COR-L47 (cell line): ENCODE measurements around the gene MYBPC3.
A peak's percentile ranks its signal among the peaks of the same experiment; 100 is the strongest.

Experiments
- DNase-seq: peaks from one replicate; lab custom pipeline; 2025; lab: John Stamatoyannopoulos, UW

MYBPC3 gene

GRCh38 chr11:47384498-47384897 lies 32.0 kb upstream of the MYBPC3 start:
- DNase-seq, result no peak

- DNase-seq, result no peak
These were observed 30.6 kb upstream of the MYBPC3 start for GRCh38 chr11:47383071-47383470.

GRCh38 chr11:47380078-47380477 lies 27.6 kb upstream of the MYBPC3 start:
- DNase-seq, result no peak

- no peak for DNase-seq
These were observed 26.8 kb upstream of the MYBPC3 start for GRCh38 chr11:47379317-47379716.

DNA sequence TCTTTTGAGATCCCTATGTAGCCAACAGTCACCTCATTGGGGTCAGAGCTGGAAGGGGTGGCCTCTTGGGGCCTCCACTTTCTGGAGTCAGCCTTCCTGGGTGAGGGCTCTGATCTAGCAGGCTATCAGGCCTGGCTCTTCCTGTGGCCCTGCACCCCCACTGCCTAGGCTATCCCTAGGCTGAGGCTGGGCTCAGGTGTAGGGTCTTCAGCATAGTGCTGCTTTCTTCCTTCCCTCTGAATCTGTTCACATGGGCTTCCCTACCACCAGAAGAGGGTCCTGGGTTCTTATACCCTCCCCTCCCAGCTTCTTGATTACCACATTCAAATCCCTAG lies 26.3 kb upstream of the MYBPC3 start:
- no peak for DNase-seq

DNA sequence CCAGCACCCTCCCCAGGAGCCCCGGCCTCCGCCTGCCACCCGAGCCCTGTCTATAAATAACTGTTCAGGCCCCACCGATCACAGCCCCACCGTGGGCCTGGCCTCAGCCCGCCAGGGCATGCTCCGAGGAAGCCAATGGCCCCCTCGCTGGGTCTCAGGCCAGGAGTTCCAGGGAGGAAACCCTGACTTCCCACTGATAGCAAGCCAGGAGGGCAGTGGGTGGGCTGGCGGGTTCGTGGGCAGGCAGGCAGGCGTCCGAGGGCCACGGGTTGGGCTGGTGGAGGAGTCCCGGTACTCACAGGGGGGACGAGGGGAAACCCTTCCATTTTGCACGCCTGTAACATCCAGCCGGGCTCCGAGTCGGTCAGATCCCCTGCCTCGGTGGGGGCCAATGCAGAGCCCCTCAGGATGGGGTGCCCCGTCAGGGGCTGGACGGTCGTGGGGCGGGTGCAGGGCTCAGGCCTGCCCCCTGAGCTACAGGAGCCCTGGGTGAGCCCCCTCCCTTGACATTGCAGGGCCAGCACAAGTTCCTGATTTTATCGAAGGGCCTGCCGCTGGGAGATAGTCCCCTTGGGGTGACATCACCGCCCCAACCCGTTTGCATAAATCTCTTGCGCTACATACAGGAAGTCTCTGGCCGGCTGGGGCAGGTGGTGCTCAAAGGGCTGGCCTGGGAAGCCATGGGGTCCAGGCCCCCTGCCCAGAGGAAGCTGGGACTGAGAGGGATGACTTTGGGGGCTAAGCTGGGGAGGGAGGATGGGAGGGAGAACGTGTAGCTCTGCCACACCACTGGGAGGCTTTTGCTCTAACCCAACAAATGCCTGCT lies 25.7 kb upstream of the MYBPC3 start, which contains the start of gene SPI1:
Gene SPI1 (minus strand): TSS at position 538 of the 826 bp plus-strand sequence. CDS start 194 bp downstream, at position 344.
- no peak for DNase-seq

- no peak for DNase-seq
These were observed 25.1 kb upstream of the MYBPC3 start for GRCh38 chr11:47377571-47378009.

GRCh38 chr11:47376525-47377371 lies 24.2 kb upstream of the MYBPC3 start:
- no peak for DNase-seq

GRCh38 chr11:47376107-47376524 lies 23.6 kb upstream of the MYBPC3 start:
- DNase-seq, result no peak

DNA sequence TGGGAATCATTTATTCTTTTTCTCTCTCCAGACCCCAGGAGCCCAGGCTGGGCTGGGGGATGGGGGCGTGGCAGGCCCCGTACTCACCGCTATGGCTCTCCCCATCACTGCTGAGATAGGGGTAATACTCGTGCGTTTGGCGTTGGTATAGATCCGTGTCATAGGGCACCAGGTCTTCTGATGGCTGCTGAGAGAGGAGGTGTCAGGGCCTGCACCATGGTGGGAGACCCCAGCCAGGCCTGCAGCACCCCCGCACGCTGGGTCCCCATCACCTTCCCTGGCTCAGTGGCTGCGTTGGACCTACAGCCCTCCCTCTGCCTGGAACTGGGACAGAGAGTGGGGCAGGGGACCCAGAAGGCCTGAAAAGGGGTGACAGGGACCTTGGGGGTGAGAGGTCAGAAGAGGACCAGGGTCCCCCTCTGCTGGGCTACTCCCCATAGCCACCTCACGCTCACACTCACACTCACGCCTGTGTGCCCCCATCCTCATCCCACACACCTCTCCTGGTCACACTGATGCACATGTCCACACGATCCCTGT lies 23.1 kb upstream of the MYBPC3 start:
- no peak for DNase-seq

DNA sequence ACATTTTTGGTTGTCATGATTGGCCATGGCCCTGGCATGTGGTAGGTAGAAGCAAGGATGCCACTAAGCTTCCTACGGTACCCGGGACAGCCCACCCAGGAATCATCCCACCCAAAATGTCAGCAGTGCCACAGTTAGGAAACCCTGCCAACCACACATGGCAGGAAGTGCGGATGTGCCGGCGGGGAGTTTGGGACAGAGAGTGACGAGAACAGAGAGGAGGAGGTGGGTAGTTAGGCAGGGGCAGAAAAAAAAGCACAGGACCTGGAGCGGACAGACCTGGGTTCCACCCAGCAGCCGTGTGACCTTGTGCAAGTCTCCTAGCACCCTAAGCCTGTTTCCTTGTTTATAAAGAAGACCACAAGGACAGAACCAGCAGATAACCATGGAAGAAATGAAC lies 22.5 kb upstream of the MYBPC3 start:
- no peak for DNase-seq

- no peak for DNase-seq
These were observed 22.2 kb upstream of the MYBPC3 start for GRCh38 chr11:47374720-47375019.

DNA sequence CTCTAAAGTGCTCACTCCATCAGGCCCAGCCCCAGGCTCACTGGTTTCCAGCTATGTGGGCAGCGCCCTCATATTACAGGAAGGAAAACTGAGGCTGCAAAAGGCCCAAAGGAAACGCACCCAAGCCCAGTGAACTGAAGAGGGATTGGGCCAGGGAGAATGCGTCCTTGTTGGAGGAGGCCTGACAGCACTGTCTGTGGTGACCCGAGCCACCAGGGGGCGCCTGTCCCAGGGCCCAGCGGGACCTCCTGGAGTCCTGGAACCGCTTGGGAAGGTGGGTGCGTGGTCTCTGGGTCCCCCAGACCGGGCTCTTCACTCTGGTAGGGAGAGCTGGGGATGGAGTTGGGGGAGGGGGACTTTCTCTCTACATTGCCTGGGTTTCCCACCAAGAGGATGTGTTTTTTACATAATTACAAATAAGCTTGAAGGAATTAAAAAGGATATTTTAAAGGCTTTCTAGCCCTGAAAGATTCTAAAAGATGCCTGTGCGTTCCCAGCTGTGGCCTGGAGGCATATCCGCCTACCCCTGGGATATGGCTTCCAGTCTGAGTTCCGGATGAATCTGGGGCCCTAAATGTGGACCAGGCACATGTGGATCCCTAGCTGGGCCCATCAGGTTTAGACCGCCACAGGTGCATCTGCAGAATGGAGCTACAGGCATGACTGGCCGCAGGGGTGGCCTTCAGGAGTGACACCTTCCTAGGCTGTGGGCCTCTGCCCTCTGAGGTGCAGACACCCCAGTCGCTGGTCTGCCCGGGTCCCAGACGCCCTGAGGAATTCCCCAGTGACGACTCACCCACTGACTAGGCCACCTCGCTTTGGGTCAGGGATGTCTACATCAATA lies 21.6 kb upstream of the MYBPC3 start:
- peak; percentile 57 for DNase-seq

GRCh38 chr11:47372422-47372821 lies 19.9 kb upstream of the MYBPC3 start:
- DNase-seq, result no peak

DNA sequence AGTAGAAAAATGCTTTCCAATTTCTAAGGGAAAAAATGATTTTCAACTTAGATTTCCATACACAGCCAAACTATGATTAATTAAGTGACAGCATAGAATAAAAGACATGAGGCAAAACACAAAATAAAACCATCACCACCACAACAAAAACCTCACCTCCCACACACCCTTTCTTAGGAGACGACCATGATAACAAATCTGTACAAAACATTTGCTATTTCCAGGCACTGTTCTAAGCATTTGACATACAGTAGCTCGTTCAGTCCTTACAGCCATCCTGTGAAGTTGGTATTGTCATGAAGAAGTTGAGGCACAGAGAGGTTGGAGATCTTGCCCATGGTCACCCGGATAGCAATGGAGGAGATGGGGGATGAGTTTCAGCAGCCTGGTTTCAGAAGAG lies 17.2 kb upstream of the MYBPC3 start:
- no peak for DNase-seq

DNA sequence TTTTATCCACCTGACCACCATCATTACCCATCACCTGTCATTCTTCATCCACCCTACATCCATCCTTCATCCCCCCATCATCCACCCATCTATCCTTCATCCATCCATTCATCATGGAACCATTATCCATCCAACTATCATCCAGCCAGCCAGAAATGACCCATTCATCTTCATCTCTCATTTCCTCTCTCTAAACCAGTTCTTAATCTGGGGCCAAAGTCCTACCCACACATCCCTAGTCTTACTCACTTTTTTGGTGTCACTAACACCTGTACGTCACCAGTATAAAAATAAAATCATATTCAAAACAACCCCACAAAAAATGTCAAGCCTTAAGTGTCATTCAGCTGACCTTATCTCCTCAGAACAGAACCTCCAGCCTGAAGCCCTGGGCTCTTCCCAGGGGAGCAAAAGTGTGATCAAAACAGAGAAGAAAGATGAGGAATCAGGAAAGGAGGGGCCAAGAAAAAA lies 13.6 kb upstream of the MYBPC3 start:
- DNase-seq, result no peak

- no peak for DNase-seq
These were observed 8.9 kb upstream of the MYBPC3 start for GRCh38 chr11:47361419-47361818.

DNA sequence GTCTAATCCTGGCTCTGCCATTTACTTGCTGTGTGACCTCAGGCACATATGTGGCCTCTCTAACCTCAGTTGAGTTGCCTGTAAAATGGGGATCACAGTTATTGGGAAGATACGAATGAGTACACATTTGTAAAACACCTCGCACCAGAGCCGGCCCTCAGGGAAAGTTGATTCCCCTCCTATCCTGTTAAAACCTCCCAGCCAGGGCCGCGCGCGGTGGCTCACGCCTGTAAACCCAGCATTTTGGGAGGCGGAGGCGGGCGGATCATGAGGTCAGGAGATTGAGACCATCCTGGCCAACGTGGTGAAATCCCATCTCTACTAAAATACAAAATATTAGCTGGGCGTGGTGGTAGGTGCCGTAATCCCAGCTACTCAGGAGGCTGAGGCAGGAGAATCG lies 7.8 kb upstream of the MYBPC3 start:
- DNase-seq, result no peak

- no peak for DNase-seq
These were observed 7.1 kb upstream of the MYBPC3 start for GRCh38 chr11:47359586-47359985.

GRCh38 chr11:47359162-47359561 lies 6.7 kb upstream of the MYBPC3 start:
- no peak for DNase-seq

DNA sequence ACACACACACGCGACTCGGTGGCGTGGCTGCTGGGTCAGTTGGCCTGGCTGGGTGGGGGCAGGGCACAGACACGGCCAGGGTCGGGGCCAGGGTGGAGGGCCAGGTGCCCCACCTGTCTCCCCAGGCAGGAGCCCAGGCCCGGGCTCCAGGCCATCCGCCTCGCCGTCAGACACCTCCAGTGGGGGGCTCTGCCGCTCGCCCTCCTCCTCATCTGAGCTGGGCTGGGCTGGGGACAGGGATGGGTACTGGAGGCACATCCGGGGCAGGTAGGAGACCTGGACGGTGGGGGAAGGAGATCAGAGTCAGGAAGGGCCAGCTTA lies 6.2 kb upstream of the MYBPC3 start:
- DNase-seq, result no peak
